Measurements from ENCODE around the gene KCNAB2. TPM values are rescaled to one million over a fixed set of nuclear protein-coding genes. Genes with fewer than 3 reads are reported as not detected.

KCNAB2 gene
- polyA plus RNA-seq, 3 donors: 11.5 to 178 (median 22.7) TPM

GRCh38 chr1:6092211-6092610, 46.5 kb downstream of the KCNAB2 start:
- DNase-seq: no peak
- no peak overlapping the region for H3K4me2 ChIP-seq (replicated peaks; ENCODE audit: extremely low read depth, low read length, poor library complexity, severe bottlenecking)
- 94% methylated on average over 9 of the region's 10 CpGs for WGBS (ENCODE audit: insufficient coverage)
- H3K27me3 Mint-ChIP-seq (ENCODE audit: low read depth in 3 of 3): no peaks in the 10 kb centered on the region
- peak overlapping the region in 1 of 2 donors; percentile 36 for H3K27ac ChIP-seq (ENCODE audit: low read depth in 1 of 2, low read length in 2 of 2)
- intact Hi-C loops (cut with micrococcal nuclease): no loop called here
- H3K4me3 ChIP-seq (replicated peaks in 1 of 3; ENCODE audit: low read depth in 2 of 3, low read length in 3 of 3): no peak overlapping the region
- no peak overlapping the region for H2AFZ ChIP-seq (ENCODE audit: insufficient read depth, low read depth, low read length, poor library complexity, severe bottlenecking)
- H3K79me2 ChIP-seq (ENCODE audit: insufficient read depth, low read length): no peaks in the 10 kb centered on the region
- TF ChIP-seq, protein P1, sequence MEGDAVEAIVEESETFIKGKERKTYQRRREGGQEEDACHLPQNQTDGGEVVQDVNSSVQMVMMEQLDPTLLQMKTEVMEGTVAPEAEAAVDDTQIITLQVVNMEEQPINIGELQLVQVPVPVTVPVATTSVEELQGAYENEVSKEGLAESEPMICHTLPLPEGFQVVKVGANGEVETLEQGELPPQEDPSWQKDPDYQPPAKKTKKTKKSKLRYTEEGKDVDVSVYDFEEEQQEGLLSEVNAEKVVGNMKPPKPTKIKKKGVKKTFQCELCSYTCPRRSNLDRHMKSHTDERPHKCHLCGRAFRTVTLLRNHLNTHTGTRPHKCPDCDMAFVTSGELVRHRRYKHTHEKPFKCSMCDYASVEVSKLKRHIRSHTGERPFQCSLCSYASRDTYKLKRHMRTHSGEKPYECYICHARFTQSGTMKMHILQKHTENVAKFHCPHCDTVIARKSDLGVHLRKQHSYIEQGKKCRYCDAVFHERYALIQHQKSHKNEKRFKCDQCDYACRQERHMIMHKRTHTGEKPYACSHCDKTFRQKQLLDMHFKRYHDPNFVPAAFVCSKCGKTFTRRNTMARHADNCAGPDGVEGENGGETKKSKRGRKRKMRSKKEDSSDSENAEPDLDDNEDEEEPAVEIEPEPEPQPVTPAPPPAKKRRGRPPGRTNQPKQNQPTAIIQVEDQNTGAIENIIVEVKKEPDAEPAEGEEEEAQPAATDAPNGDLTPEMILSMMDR (IDR thresholded peaks at IDR 0.05): no peak
- H3K27ac Mint-ChIP-seq: no peak overlapping the region
- peaks cover 70% of the 10 kb centered on the region for H4K20me1 ChIP-seq (ENCODE audit: insufficient read depth, low read length)
- H3K4me1 Mint-ChIP-seq: no peaks in the 10 kb centered on the region
- no peak overlapping the region for H3K4me3 Mint-ChIP-seq
- H3K36me3 Mint-ChIP-seq: peaks cover 62 to 91% of the 10 kb centered on the region in 2 donors
- no peaks in the 10 kb centered on the region for H3K9me3 ChIP-seq (replicated peaks in 1 of 2; ENCODE audit: control insufficient read depth in 1 of 2, insufficient read depth in 1 of 2, low read length in 2 of 2)
- H3K27me3 ChIP-seq (ENCODE audit: control insufficient read depth in 2 of 2, insufficient read depth in 2 of 2, low read length in 2 of 2): no peaks in the 10 kb centered on the region
- no peak overlapping the region for H3K9ac ChIP-seq (ENCODE audit: insufficient read depth, low read length, poor library complexity, severe bottlenecking)
- H3K4me1 ChIP-seq (ENCODE audit: control insufficient read depth in 1 of 2, insufficient read depth in 2 of 2, low read length in 2 of 2): no peaks in the 10 kb centered on the region
- peaks cover 85 to 91% of the 10 kb centered on the region in 2 donors for H3K36me3 ChIP-seq (replicated peaks in 1 of 2; ENCODE audit: control insufficient read depth in 1 of 2, insufficient read depth in 2 of 2, low read length in 2 of 2)
- H3K9me3 Mint-ChIP-seq: peaks cover 0 to 1% (median 0%) of the 10 kb centered on the region in 7 donors

DNA sequence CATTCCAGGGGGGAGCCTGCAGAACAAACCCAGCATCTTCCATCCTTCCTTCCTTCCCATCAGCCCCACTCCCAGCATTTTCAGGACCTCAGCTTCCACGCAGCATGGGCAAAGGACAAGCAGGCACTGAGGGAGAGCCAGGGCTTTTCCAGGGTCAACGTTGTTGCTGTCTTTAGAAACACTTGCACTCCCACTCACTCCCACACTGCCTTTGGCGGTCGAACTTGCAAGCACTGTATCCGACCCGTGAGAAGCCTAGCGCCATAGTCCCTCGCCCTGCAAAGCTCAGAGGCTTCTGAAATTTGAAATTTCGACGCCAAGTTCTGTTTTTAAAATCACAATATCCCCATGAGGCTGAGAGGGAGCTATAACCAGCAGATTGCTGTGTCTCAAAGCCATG, 47.4 kb downstream of the KCNAB2 start:
- peaks cover 64 to 91% of the 10 kb centered on the region in 2 donors for H3K36me3 Mint-ChIP-seq
- no peaks in the 10 kb centered on the region for H3K27me3 Mint-ChIP-seq (ENCODE audit: low read depth in 3 of 3)
- Histone ChIP-seq H2AFZ (ENCODE audit: insufficient read depth, low read depth, low read length, poor library complexity, severe bottlenecking) (no peak overlapping the region), H3K4me3 (replicated peaks in 1 of 3; ENCODE audit: low read depth in 2 of 3, low read length in 3 of 3) (no peak overlapping the region), H3K27me3 (ENCODE audit: control insufficient read depth in 2 of 2, insufficient read depth in 2 of 2, low read length in 2 of 2) (no peaks in the 10 kb centered on the region), H3K4me2 (replicated peaks; ENCODE audit: extremely low read depth, low read length, poor library complexity, severe bottlenecking) (no peak overlapping the region), H3K9me3 (replicated peaks in 1 of 2; ENCODE audit: control insufficient read depth in 1 of 2, insufficient read depth in 1 of 2, low read length in 2 of 2) (no peaks in the 10 kb centered on the region), H3K27ac (ENCODE audit: low read depth in 1 of 2, low read length in 2 of 2) (no peak overlapping the region), H3K4me1 (ENCODE audit: control insufficient read depth in 1 of 2, insufficient read depth in 2 of 2, low read length in 2 of 2) (no peaks in the 10 kb centered on the region), H3K79me2 (ENCODE audit: insufficient read depth, low read length) (no peaks in the 10 kb centered on the region), H3K9ac (ENCODE audit: insufficient read depth, low read length, poor library complexity, severe bottlenecking) (no peak overlapping the region), H4K20me1 (ENCODE audit: insufficient read depth, low read length) (peaks cover 74% of the 10 kb centered on the region), H3K36me3 (replicated peaks in 1 of 2; ENCODE audit: control insufficient read depth in 1 of 2, insufficient read depth in 2 of 2, low read length in 2 of 2) (peaks cover 93% of the 10 kb centered on the region in 2 donors)
- no peaks in the 10 kb centered on the region for H3K4me1 Mint-ChIP-seq
- intact Hi-C loops (cut with micrococcal nuclease): no loop called here
- 91% methylated on average over 8 of the region's 10 CpGs for WGBS (ENCODE audit: insufficient coverage)
- TF ChIP-seq, protein P1 (IDR thresholded peaks at IDR 0.05): no peak
- no peak overlapping the region for H3K4me3 Mint-ChIP-seq
- H3K9me3 Mint-ChIP-seq: peaks cover 0 to 1% (median 0%) of the 10 kb centered on the region in 7 donors
- no peak for DNase-seq
- H3K27ac Mint-ChIP-seq: peak overlapping the region in 2 of 7 donors; percentile 4 to 16
